ENCODE data around the gene STEAP3. TPM values are rescaled to one million over a fixed set of nuclear protein-coding genes. Genes with fewer than 3 reads are reported as not detected.
A peak's percentile ranks its signal among the peaks of the same experiment; 100 is the strongest.

STEAP3 gene
- total RNA-seq, 1 experiment from 2014 or later, result 24.0 TPM

DNA sequence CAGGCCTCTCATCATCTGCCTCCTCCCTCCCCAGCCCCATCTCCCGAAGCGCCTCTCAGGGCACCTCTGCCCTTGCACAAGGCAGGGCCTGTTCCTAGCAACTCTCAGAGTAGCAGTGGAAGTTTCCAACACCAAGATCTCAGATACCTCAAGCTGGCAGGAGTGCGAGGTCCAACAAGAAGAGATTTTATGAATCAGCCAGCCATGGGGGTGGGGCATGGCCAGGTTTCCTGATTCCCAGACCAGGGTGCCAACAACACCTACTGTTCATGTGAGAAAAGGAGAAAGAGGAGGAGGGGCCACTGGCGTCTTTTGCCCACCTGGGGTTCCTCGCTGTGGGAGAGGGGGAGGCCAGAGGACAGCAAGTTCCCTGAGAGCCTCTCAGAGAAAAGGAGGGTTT lies 6.6 kb upstream of the STEAP3 start:
- DNase-seq (ENCODE audit: low spot score) (no peak), ATAC-seq (no peak)
- H3K9me3 Mint-ChIP-seq, result no peaks in the 10 kb centered on the region
- peaks cover 60% of the 10 kb centered on the region for H3K4me1 Mint-ChIP-seq
- H3K4me3 Mint-ChIP-seq, result no peak overlapping the region
- CTCF ChIA-PET, result no interaction called here
- no peak overlapping the region for H3K27ac Mint-ChIP-seq
- peaks cover 7% of the 10 kb centered on the region for H3K27me3 Mint-ChIP-seq (ENCODE audit: low read depth)
- TF ChIP-seq ZNF263 (CRISPR knock-in tag; IDR thresholded peaks at IDR 0.05; ENCODE audit: low read depth) (no peak), ERG (CRISPR knock-in tag; IDR thresholded peaks at IDR 0.05) (no peak), GTF2I (CRISPR knock-in tag; conservative IDR thresholded peaks at IDR 0.05) (no peak), JAZF1 (CRISPR knock-in tag; IDR thresholded peaks at IDR 0.05) (no peak), ATF1 (CRISPR knock-in tag; IDR thresholded peaks at IDR 0.05) (no peak), ZNF671 (CRISPR knock-in tag; IDR thresholded peaks at IDR 0.05) (no peak), ZBTB21 (CRISPR knock-in tag; IDR thresholded peaks at IDR 0.05; ENCODE audit: borderline replicate concordance) (no peak)
- no peaks in the 10 kb centered on the region for H3K36me3 Mint-ChIP-seq
- POLR2A ChIA-PET, result no interaction called here

DNA sequence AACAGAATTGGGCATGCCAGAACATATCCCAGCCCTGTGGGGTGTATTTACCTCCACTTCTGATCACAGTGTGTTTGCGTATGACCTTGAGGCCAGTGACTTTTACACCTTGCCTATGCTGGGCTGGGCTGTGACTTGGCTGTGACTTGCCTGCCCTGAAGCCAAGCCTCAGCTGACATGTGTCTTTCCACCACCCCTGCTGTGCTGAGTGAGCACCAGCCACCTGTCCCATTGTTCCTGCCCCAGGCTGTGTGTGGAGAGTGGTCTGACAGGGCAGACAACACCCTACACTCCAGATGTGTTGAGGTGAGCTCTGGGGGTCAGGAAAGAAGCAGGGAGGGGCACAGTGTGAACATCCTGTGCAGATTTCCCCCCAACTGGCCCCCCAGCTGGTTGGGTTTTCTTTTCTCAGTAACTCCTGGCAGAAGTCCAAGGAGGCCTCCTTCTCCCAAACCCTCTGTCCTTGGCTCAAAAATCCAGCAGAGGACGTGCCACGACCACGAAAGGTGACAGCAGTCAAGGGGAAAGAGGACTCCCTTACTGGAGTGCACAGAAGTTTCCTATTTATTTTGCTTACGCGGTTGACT lies 5.1 kb upstream of the STEAP3 start:
- CTCF ChIA-PET, result interaction anchor here (1.0 to 2.5 kb wide), 7 partner anchors 18 to 258 kb away, joined by 3 to 10 read pairs (median 4); no protein-coding TSS in a partner anchor
- no peak for TF ChIP-seq NR3C1 (CRISPR knock-in tag; conservative IDR thresholded peaks at IDR 0.05; ENCODE audit: low read depth)
- no peak for TF ChIP-seq FOXP1 (CRISPR knock-in tag; IDR thresholded peaks at IDR 0.05; ENCODE audit: borderline replicate concordance)
- no peak; the same call in 1 of the 2 replicates for TF ChIP-seq MAX (CRISPR knock-in tag; IDR thresholded peaks at IDR 0.05)
- peak; percentile 15; the same call in 1 of the 2 replicates for TF ChIP-seq USF2 (CRISPR knock-in tag; IDR thresholded peaks at IDR 0.05)
- TF ChIP-seq GRHL2 (CRISPR knock-in tag; IDR thresholded peaks at IDR 0.05; ENCODE audit: insufficient replicate concordance, severe bottlenecking), result no peak
- no peak for TF ChIP-seq TEAD4 (CRISPR knock-in tag; IDR thresholded peaks at IDR 0.05)
- TF ChIP-seq ESRRA (CRISPR knock-in tag; IDR thresholded peaks at IDR 0.05; ENCODE audit: borderline replicate concordance), result no peak
- no peak for TF ChIP-seq CBFB (CRISPR knock-in tag; IDR thresholded peaks at IDR 0.05; ENCODE audit: low read depth)
- no peak for TF ChIP-seq ZNF416 (CRISPR knock-in tag; IDR thresholded peaks at IDR 0.05)
- no peak for TF ChIP-seq PRRX2 (CRISPR knock-in tag; IDR thresholded peaks at IDR 0.05)
- no peak for TF ChIP-seq SMAD3 (CRISPR knock-in tag; IDR thresholded peaks at IDR 0.05; ENCODE audit: borderline replicate concordance)
- TF ChIP-seq HMGA2 (CRISPR knock-in tag; IDR thresholded peaks at IDR 0.05), result no peak
- TF ChIP-seq AFF4 (CRISPR knock-in tag; IDR thresholded peaks at IDR 0.05; ENCODE audit: borderline replicate concordance), result no peak
- no peak for TF ChIP-seq SOX15 (CRISPR knock-in tag; IDR thresholded peaks at IDR 0.05)
- TF ChIP-seq AR (CRISPR knock-in tag; IDR thresholded peaks at IDR 0.05), result no peak
- peak; percentile 46; the same call in 1 of the 2 replicates for TF ChIP-seq FOXK1 (CRISPR knock-in tag; IDR thresholded peaks at IDR 0.05)
- no peak for TF ChIP-seq ZBTB21 (CRISPR knock-in tag; IDR thresholded peaks at IDR 0.05; ENCODE audit: borderline replicate concordance)
- no peak for TF ChIP-seq CDX4 (CRISPR knock-in tag; IDR thresholded peaks at IDR 0.05; ENCODE audit: borderline replicate concordance)
- TF ChIP-seq, protein P1, sequence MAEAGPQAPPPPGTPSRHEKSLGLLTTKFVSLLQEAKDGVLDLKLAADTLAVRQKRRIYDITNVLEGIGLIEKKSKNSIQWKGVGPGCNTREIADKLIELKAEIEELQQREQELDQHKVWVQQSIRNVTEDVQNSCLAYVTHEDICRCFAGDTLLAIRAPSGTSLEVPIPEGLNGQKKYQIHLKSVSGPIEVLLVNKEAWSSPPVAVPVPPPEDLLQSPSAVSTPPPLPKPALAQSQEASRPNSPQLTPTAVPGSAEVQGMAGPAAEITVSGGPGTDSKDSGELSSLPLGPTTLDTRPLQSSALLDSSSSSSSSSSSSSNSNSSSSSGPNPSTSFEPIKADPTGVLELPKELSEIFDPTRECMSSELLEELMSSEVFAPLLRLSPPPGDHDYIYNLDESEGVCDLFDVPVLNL (CRISPR knock-in tag; IDR thresholded peaks at IDR 0.05; ENCODE audit: borderline replicate concordance, low read depth), result no peak

More for the DNA sequence above, 5.1 kb upstream of the STEAP3 start:
- Mint-ChIP-seq H3K9me3 (no peaks in the 10 kb centered on the region), H3K4me1 (peaks cover 68% of the 10 kb centered on the region), H3K36me3 (no peaks in the 10 kb centered on the region), H3K4me3 (no peak overlapping the region), H3K27me3 (ENCODE audit: low read depth) (peaks cover 14% of the 10 kb centered on the region), H3K27ac (no peak overlapping the region)
- POLR2A ChIA-PET, result no interaction called here
- peak; percentile 34 for ATAC-seq
- DNase-seq (ENCODE audit: low spot score), result no peak
